NCI-H2227 treated with DMSO at 0.1 percent for 48 hours (cell line): ENCODE measurements around the gene UGT1A9.

Experiments used
- DNase-seq: peaks from one replicate; lab custom pipeline; 2025; lab: John Stamatoyannopoulos, UW

UGT1A9 gene

GRCh38 chr2:233758849-233759248, 87.2 kb downstream of the UGT1A9 start:
- no peak for DNase-seq

- no peak for DNase-seq
These were observed 88.3 kb downstream of the UGT1A9 start, which contains the start of gene UGT1A1 for GRCh38 chr2:233760043-233760442. Gene UGT1A1, plus strand, starts transcription at chr2:233760270. Its CDS starts 18 bp downstream, at chr2:233760288.

GRCh38 chr2:233761040-233761769, 89.5 kb downstream of the UGT1A9 start:
- no peak for DNase-seq

DNA sequence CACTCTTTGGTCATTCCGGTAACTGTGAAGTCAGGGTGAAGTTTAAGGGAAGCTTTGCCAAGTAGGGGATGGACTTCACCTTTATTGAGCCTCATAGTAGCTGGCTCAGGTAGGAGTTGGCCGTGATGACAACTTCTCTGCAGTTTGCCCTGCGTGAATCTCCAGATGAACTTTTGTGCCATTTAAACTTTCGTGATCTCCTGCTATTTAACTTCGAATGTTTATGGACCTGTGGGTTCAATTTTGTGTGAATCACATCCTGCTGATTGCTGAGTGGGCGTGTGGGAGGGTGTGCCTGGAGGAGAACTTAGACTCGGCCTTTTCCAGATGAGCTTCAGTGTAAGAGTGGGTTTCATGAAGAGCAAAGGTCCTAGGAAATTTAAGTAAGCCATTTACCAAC, 92.6 kb downstream of the UGT1A9 start:
- DNase-seq, result no peak

DNA sequence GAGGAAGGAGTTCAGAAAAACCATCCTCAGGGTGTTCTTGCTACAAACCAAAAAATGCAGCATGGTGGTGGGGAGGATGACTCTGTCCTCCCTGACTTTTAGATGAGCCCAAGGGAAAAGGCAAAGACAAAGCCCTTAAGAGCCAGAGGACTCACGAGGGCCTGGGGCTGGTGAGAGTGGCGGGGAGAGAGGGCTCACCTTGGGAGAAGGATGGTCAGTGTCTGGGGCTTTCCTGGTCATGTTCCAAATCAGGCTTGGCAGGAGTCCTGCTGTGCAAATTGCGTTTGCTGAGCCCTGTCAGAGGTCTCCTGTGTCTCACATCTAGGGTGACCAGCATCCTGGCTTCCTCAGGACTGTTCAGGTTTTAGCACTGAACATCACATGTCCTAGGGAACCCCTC, 93.1 kb downstream of the UGT1A9 start:
- DNase-seq, result no peak

DNA sequence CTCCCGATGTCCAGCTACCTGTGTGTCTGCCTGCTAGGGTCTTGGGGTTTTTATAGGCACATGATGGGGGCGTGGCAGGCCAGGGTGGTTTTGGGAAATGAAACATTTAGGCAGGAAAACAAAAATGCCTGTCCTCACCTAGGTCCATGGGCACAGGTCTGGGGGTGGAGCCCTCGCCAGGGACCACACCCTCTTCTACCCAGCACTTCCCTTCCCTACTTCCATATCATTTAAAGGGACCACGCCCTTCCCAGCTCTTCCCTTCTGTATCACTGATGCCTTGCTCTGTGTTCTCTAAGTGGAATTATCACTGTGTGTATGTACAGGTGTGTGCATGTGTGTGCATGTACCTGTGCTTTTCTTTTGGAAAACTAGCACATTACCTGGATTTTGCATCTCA, 94.7 kb downstream of the UGT1A9 start:
- no peak for DNase-seq

- no peak for DNase-seq
These were observed 96.4 kb downstream of the UGT1A9 start for GRCh38 chr2:233768076-233768475.

DNA sequence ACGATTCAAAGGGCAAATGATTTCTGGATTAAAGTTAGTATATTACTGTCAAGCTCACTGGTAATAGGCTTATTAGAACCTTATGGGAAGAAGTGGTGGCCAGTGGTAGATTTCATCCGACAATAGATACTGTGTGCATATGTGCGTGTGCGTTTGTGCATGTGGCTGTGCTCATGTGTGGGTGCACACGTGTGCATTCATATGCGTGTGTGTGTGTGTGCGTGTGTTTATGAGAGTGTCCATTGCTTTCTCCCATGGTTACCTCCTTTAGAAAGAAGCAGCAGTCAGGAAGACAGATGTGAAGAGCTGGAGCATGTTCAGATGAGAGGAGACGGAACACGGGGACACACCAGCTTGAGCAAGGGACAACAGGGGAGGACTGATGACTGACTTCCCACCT, 97.6 kb downstream of the UGT1A9 start:
- DNase-seq, result no peak

DNA sequence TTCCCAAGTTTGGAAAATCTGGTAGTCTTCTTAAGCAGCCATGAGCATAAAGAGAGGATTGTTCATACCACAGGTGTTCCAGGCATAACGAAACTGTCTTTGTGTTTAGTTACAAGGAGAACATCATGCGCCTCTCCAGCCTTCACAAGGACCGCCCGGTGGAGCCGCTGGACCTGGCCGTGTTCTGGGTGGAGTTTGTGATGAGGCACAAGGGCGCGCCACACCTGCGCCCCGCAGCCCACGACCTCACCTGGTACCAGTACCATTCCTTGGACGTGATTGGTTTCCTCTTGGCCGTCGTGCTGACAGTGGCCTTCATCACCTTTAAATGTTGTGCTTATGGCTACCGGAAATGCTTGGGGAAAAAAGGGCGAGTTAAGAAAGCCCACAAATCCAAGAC, 100.5 kb downstream of the UGT1A9 start:
- DNase-seq, result no peak

DNA sequence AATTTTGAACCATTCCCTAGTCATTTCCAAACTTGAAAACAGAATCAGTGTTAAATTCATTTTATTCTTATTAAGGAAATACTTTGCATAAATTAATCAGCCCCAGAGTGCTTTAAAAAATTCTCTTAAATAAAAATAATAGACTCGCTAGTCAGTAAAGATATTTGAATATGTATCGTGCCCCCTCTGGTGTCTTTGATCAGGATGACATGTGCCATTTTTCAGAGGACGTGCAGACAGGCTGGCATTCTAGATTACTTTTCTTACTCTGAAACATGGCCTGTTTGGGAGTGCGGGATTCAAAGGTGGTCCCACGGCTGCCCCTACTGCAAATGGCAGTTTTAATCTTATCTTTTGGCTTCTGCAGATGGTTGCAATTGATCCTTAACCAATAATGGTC, 100.9 kb downstream of the UGT1A9 start:
- no peak for DNase-seq

DNA sequence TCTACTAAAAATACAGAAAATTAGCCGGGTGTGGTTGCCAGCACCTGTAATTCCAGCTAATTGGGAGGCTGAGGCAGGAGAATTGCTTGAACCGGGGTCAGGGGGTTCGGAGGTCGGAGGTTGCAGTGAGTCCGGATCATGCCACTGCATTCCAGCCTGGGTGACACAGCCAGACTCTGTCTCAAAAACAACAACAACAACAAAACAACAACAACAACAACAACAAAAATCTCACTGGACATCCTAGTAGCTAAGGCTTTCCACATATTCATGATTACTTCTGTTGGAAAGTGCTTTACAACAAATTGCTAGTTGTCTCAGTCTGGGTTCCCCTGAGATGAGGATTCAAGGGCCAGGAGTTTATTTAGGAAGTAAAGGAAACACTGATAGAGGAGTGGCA, 102.2 kb downstream of the UGT1A9 start:
- no peak for DNase-seq

DNA sequence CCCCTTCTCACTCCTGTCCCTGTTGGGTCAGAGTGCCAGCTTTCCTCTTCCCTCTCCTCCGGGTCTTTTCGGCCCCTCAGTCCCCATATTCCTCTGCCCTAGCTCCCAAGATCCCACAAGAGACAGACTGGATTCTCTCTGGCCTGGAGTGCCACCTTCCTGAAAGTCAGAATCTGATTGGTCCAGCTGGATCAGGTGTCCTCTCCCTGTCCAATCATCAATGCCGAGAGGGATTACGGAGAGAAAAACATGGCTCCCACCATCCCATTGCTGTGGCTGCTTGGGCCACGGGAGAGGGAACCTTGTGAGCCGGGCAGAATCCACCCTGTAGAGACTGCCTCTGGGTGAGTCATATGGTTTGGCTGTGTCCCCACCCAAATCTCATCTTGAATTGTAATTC, 103.7 kb downstream of the UGT1A9 start:
- DNase-seq, result no peak

GRCh38 chr2:233778030-233778429, 106.3 kb downstream of the UGT1A9 start, which contains the start of gene MROH2A:
Gene MROH2A, plus strand, starts transcription at chr2:233778330. Its CDS starts 1,029 bp downstream, at chr2:233779359.
- no peak for DNase-seq

GRCh38 chr2:233779722-233780121, 108.0 kb downstream of the UGT1A9 start:
- no peak for DNase-seq

- DNase-seq, result no peak
These were observed 109.1 kb downstream of the UGT1A9 start for GRCh38 chr2:233780771-233781170.

GRCh38 chr2:233789554-233789953, 117.9 kb downstream of the UGT1A9 start:
- no peak for DNase-seq

- no peak for DNase-seq
These were observed 119.6 kb downstream of the UGT1A9 start for GRCh38 chr2:233791151-233791882.

- no peak for DNase-seq
These were observed 120.2 kb downstream of the UGT1A9 start for GRCh38 chr2:233791883-233792329.

DNA sequence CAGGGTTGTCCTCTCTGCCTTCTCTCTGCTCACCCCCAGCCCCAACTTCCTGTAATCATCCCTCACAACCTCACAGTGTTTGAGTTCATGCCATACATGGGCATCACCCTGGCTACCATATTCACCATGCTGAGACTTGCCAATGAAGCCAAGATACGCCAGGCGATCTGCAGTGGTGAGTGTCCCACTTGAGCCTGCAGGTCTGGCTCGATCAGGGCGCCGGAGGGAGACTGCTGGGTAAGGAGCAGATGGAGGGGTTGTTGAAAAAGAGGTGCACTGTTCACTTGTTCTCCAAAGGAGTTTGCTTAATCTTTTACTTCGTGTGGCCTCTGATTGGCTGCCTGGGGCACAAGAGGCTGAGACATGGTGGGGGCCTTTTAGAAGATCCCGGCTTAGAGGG, 121.0 kb downstream of the UGT1A9 start:
- no peak for DNase-seq

- DNase-seq, result no peak
These were observed 121.9 kb downstream of the UGT1A9 start for GRCh38 chr2:233793465-233794127.

DNA sequence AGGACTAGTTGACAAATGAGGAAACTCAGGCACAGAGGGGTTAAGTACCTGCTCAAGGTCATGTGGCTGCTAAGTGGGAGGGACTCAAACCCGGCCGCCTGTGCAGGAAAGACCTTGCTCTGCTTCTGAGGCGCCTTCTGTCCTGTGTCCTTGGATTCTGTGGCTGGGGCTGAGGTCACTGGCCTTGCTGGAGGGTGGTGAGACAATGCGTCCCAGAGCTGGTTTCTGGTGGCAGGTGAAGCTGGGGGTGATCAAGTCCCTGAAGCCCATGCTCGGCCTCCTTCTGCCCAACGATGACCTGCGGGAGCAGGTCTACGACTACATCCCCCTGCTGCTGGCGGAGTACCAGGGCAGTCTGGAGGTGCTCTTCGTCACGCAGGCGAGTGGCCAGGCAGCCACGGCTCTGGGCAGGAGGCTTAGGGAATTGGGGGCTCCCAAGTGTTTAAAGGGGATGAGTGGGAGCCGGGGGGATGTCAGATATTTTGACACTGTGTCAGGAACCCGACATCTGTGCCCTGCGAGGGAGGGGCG, 122.5 kb downstream of the UGT1A9 start:
- DNase-seq, result no peak

GRCh38 chr2:233795735-233796171, 124.1 kb downstream of the UGT1A9 start:
- DNase-seq, result no peak
